Mesenchymal stem cell (in vitro differentiated cells and primary cell): ENCODE measurements around the gene CTSD.
A peak's percentile ranks its signal among the peaks of the same experiment; 100 is the strongest.

Experiments used
- DNase-seq: peaks from one replicate; pipeline ENCODE4 v3.0.0-alpha.2; 2013
- H2AFZ ChIP-seq: one replicate; pipeline ENCODE4 v1.6.1; 2013; ENCODE audit warnings: low read depth, mild to moderate bottlenecking, control low read depth, inconsistent platforms, low read length, moderate library complexity
- H2AK5ac ChIP-seq: 2 replicates; pipeline ENCODE4 v1.6.1; 2013; ENCODE audit warnings: low read length, moderate library complexity, mild to moderate bottlenecking, inconsistent platforms; ENCODE audit not compliant: severe bottlenecking
- H2BK120ac ChIP-seq: one replicate; pipeline ENCODE4 v1.6.1; 2013; ENCODE audit warnings: low read depth, mild to moderate bottlenecking, inconsistent platforms, low read length, moderate library complexity
- H2BK12ac ChIP-seq, 2 experiments: one replicate each; pipeline ENCODE4 v1.6.1; 2013; ENCODE audit warnings: inconsistent platforms in 2 of 2, low read length in 2 of 2, mild to moderate bottlenecking in 2 of 2, moderate library complexity in 2 of 2, control low read depth in 1 of 2
- H2BK15ac ChIP-seq: one replicate; pipeline ENCODE4 v1.6.1; 2013; ENCODE audit warnings: mild to moderate bottlenecking, low read depth, inconsistent platforms; ENCODE audit not compliant: poor library complexity, severe bottlenecking
- H2BK5ac ChIP-seq: 2 replicates; pipeline ENCODE4 v1.6.1; 2013; ENCODE audit warnings: low read depth, mild to moderate bottlenecking, low read length, control low read depth, inconsistent platforms; ENCODE audit not compliant: poor library complexity, severe bottlenecking
- H3K14ac ChIP-seq, 2 experiments: one replicate each; pipeline ENCODE4 v1.6.1; 2013; ENCODE audit warnings: inconsistent platforms in 2 of 2, low read length in 2 of 2, control low read depth in 1 of 2, mild to moderate bottlenecking in 1 of 2, moderate library complexity in 1 of 2
- H3K18ac ChIP-seq, 2 experiments: one replicate each; pipeline ENCODE4 v1.6.1; 2013; ENCODE audit warnings: inconsistent platforms in 2 of 2, low read length in 2 of 2, control low read depth in 1 of 2, low read depth in 1 of 2, mild to moderate bottlenecking in 1 of 2
- H3K23ac ChIP-seq, 2 experiments: one replicate each; pipeline ENCODE4 v1.6.1; 2013; ENCODE audit warnings: inconsistent platforms in 2 of 2, low read length in 2 of 2, mild to moderate bottlenecking in 2 of 2, moderate library complexity in 2 of 2, control low read depth in 1 of 2
- H3K27ac ChIP-seq: 2 replicates; pipeline ENCODE4 v1.5.1; 2013; ENCODE audit warnings: mild to moderate bottlenecking, moderate library complexity, low read length, control low read depth, inconsistent platforms; ENCODE audit not compliant: poor library complexity, severe bottlenecking
- H3K27me3 ChIP-seq, 2 experiments: 2 replicates each; pipeline versions ENCODE4 v1.6.1 to v1.7.0; 2013; ENCODE audit warnings: low read length in 2 of 2, mild to moderate bottlenecking in 2 of 2, moderate library complexity in 2 of 2, control low read depth in 1 of 2, inconsistent platforms in 1 of 2; ENCODE audit not compliant: control insufficient read depth in 1 of 2, insufficient read depth in 1 of 2
- H3K36me3 ChIP-seq, 2 experiments: 2 replicates each; pipeline versions ENCODE4 v1.6.1 to v1.7.0; 2013; ENCODE audit warnings: low read length in 2 of 2, control low read depth in 1 of 2, inconsistent platforms in 1 of 2, low read depth in 1 of 2, mild to moderate bottlenecking in 1 of 2; ENCODE audit not compliant: insufficient read depth in 2 of 2, control insufficient read depth in 1 of 2
- H3K4ac ChIP-seq, 2 experiments: one replicate each; pipeline ENCODE4 v1.6.1; 2013; ENCODE audit warnings: inconsistent platforms in 2 of 2, low read length in 2 of 2, mild to moderate bottlenecking in 2 of 2, moderate library complexity in 2 of 2, control low read depth in 1 of 2, low read depth in 1 of 2
- H3K4me1 ChIP-seq: 2 replicates; pipeline ENCODE4 v1.6.1; 2013; ENCODE audit warnings: low read depth, low read length, control low read depth; ENCODE audit not compliant: control insufficient read depth, insufficient read depth
- H3K4me2 ChIP-seq: 2 replicates; pipeline ENCODE4 v1.6.1; 2013; ENCODE audit warnings: low read length, mild to moderate bottlenecking, inconsistent platforms; ENCODE audit not compliant: poor library complexity, severe bottlenecking
- H3K4me3 ChIP-seq, 2 experiments: 2 replicates each; pipeline versions ENCODE4 v1.5.1 to v1.7.0; 2013; ENCODE audit warnings: low read length in 2 of 2, mild to moderate bottlenecking in 2 of 2, control low read depth in 1 of 2, low read depth in 1 of 2; ENCODE audit not compliant: insufficient read depth in 1 of 2
- H3K79me1 ChIP-seq: replicated peaks from 2 replicates; pipeline ENCODE4 v1.6.1; 2013; ENCODE audit warnings: mild to moderate bottlenecking, control low read depth, low read length, inconsistent platforms; ENCODE audit not compliant: poor library complexity, severe bottlenecking
- H3K9ac ChIP-seq: 2 replicates; pipeline ENCODE4 v1.7.0; 2013; ENCODE audit warnings: mild to moderate bottlenecking, low read length, moderate library complexity
- H3K9me3 ChIP-seq: 2 replicates; pipeline ENCODE4 v1.7.0; 2013; ENCODE audit warnings: mild to moderate bottlenecking, low read length; ENCODE audit not compliant: control insufficient read depth
- H4K8ac ChIP-seq: one replicate; pipeline ENCODE4 v1.6.1; 2013; ENCODE audit warnings: inconsistent platforms, mild to moderate bottlenecking, low read length, moderate library complexity
- H4K91ac ChIP-seq: one replicate; pipeline ENCODE4 v1.6.1; 2013; ENCODE audit warnings: mild to moderate bottlenecking, low read length, inconsistent platforms
- whole genome bisulfite sequencing: methylation state at CpG from one replicate; pipeline ENCODE4 v1.1.7; 2013; ENCODE audit warnings: mixed read lengths; 5-methylcytosine and 5-hydroxymethylcytosine counted together

Gene CTSD

DNA sequence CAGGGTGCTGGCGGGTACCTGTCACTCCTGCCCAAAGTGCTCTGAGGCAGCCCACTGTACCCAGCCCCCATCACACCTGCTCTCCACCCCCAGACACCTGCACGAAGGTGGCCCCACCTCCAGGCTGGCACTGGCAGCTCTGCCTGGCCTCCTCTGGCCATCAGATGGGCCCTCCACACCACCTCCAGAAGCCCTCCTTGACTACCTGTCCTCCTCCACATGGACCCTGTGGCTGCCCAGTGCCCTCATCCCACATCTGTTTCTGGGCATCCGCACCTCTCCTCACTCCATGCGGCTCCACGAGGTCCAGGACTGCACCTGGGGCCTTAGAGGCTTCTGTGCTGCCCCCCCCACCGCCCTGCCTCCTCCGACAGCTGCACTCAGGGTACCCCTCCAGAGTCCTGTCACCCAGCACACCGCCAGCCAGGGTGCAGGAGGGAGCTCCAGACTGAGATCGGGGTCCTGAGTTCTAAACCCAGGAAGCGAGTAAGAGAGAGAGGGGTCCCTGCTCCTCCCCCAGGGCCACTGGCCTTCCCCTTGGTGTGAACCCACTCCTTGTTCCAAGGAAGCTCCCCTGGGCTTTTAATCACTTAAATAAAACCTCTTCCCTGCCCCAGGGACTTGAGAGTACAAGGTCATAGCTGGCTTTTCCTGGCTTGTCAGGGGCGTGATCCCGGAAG is 1.7 kb downstream of the CTSD start:
- H3K79me1 ChIP-seq = peaks cover 39% of the 10 kb centered on the region
- H3K36me3 ChIP-seq = peaks cover 39 to 50% of the 10 kb centered on the region in 2 experiments
- H3K4ac ChIP-seq = peak overlapping the region; percentile 17 to 41
- no peak overlapping the region for H2BK5ac ChIP-seq
- peak overlapping the region; percentile 29 for H2BK120ac ChIP-seq
- H3K9ac ChIP-seq = peak overlapping the region; percentile 85
- peak overlapping the region; percentile 49 for H2AK5ac ChIP-seq
- peaks cover 63% of the 10 kb centered on the region for H3K4me1 ChIP-seq
- peak overlapping the region in 1 of 2 experiments; percentile 69 for H3K14ac ChIP-seq
- H3K4me2 ChIP-seq = peak overlapping the region; percentile 84
- peak overlapping the region; percentile 60 for H2BK15ac ChIP-seq
- H3K9me3 ChIP-seq = no peaks in the 10 kb centered on the region
- peak overlapping the region; percentile 85 for H4K91ac ChIP-seq
- no peaks in the 10 kb centered on the region for H3K27me3 ChIP-seq
- DNase-seq = no peak
- peak overlapping the region; percentile 18 to 65 for H2BK12ac ChIP-seq
- H3K18ac ChIP-seq = peak overlapping the region; percentile 47 to 90
- no peak overlapping the region for H3K23ac ChIP-seq
- H2AFZ ChIP-seq = no peak overlapping the region
- H4K8ac ChIP-seq = peak overlapping the region; percentile 22
- peak overlapping the region in 1 of 2 experiments; percentile 89 for H3K4me3 ChIP-seq
- 87% methylated on average over 12 of the region's 12 CpGs for WGBS
- no peak overlapping the region for H3K27ac ChIP-seq

GRCh38 chr11:1761110-1761856 is 2.4 kb downstream of the CTSD start:
- peak overlapping the region; percentile 44 to 84 for H2BK12ac ChIP-seq
- H2BK15ac ChIP-seq = peak overlapping the region; percentile 60
- H3K4me1 ChIP-seq = peaks cover 63% of the 10 kb centered on the region
- H3K9me3 ChIP-seq = no peaks in the 10 kb centered on the region
- peak overlapping the region in 1 of 2 experiments; percentile 89 for H3K4me3 ChIP-seq
- peak overlapping the region; percentile 82 for H3K9ac ChIP-seq
- peak overlapping the region in 1 of 2 experiments; percentile 23 for H3K14ac ChIP-seq
- no peak overlapping the region for H2AFZ ChIP-seq
- H2AK5ac ChIP-seq = peak overlapping the region; percentile 2
- H3K4me2 ChIP-seq = no peak overlapping the region
- H4K8ac ChIP-seq = peak overlapping the region; percentile 66
- H3K18ac ChIP-seq = peak overlapping the region; percentile 47 to 86
- peaks cover 45 to 57% of the 10 kb centered on the region in 2 experiments for H3K36me3 ChIP-seq
- H3K4ac ChIP-seq = peak overlapping the region; percentile 32 to 41
- H3K27me3 ChIP-seq = no peaks in the 10 kb centered on the region
- H2BK5ac ChIP-seq = no peak overlapping the region
- H3K79me1 ChIP-seq = peaks cover 44% of the 10 kb centered on the region
- no peak overlapping the region for H2BK120ac ChIP-seq
- no peak for DNase-seq
- H3K23ac ChIP-seq = no peak overlapping the region
- WGBS = 95% methylated on average over 28 of the region's 28 CpGs
- peak overlapping the region; percentile 90 for H4K91ac ChIP-seq
- H3K27ac ChIP-seq = no peak overlapping the region

DNA sequence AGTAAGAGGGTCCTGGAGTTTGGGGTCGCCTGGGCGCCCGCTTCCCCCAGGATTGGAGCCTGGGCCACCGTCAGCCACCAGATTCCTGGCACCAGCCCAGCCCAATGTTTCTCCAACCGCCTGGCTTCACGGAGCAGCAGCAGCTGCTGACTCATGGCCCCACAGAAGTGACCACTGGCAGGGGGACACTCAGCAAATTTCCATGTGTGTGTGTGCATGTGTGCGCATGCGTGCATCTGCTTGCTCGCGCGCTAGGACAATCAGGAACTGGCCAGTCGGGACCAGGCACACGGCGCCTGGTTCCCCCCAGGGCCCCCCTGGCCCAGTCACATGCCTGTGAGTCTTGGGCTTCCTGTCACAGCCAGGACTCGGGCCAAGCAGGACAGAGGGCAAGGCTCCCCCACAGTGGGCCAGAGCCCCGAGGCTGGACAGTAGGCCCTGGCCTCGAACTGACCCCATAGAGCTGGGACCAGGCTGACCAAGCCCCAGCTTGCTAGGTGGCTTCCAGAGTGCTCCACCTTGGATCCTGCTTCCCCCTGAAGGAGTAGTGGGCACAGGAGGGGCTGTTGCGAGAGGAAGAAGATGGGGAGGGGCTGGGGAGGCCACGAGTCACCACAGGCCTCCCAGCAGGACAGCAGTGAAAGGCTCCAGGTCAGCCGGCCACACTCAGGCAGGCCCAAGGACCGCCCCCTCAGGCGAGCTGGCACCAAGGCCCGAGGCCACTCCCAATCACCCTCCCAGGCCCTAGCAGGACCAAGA is 3.2 kb downstream of the CTSD start:
- H3K79me1 ChIP-seq = peaks cover 48% of the 10 kb centered on the region
- no peak overlapping the region for H2BK15ac ChIP-seq
- H4K8ac ChIP-seq = peak overlapping the region; percentile 78
- peak overlapping the region; percentile 30 for H3K27ac ChIP-seq
- peak overlapping the region in 1 of 2 experiments; percentile 41 for H3K4me3 ChIP-seq
- H3K36me3 ChIP-seq = peaks cover 53 to 64% of the 10 kb centered on the region in 2 experiments
- peak overlapping the region; percentile 37 for H2AK5ac ChIP-seq
- H3K4ac ChIP-seq = peak overlapping the region; percentile 32 to 86
- H2AFZ ChIP-seq = no peak overlapping the region
- no peak overlapping the region for H2BK5ac ChIP-seq
- peak overlapping the region; percentile 82 for H3K9ac ChIP-seq
- H2BK12ac ChIP-seq = peak overlapping the region; percentile 56 to 84
- peak overlapping the region in 1 of 2 experiments; percentile 2 for H3K23ac ChIP-seq
- H4K91ac ChIP-seq = peak overlapping the region; percentile 96
- peak overlapping the region; percentile 75 for H2BK120ac ChIP-seq
- DNase-seq = peak; percentile 94
- H3K9me3 ChIP-seq = no peaks in the 10 kb centered on the region
- H3K27me3 ChIP-seq = no peaks in the 10 kb centered on the region
- 51% methylated on average over 22 of the region's 23 CpGs for WGBS
- H3K18ac ChIP-seq = peak overlapping the region; percentile 12 to 86
- H3K14ac ChIP-seq = peak overlapping the region in 1 of 2 experiments; percentile 5
- H3K4me2 ChIP-seq = no peak overlapping the region
- peaks cover 70% of the 10 kb centered on the region for H3K4me1 ChIP-seq
